K562 (cell line): ENCODE data around the gene CDKN1C. TPM values are rescaled to one million over a fixed set of nuclear protein-coding genes. Genes with fewer than 3 reads are reported as not detected.

ENCODE experiments used
- ATF2 ChIP-seq: sonication (generic); formaldehyde crosslinking; IDR thresholded peaks from 2 replicates; pipeline ENCODE4 v1.8.1; 2022; ENCODE audit warnings: missing genetic modification reagents
- CTBP1 ChIP-seq: fragments of 450-650 bp; IDR thresholded peaks from 2 replicates; pipeline ENCODE4 v1.6.1; 2016; ENCODE audit warnings: borderline replicate concordance
- FOXA3 ChIP-seq, 2 experiments: fragments of 450-650 bp in 1 of 2; sonication (generic) in 1 of 2; formaldehyde crosslinking; IDR thresholded peaks in 1 of 2; conservative IDR thresholded peaks in 1 of 2; 2 replicates each; pipeline versions ENCODE4 v1.4.0 to v1.8.0; 2020 to 2022; ENCODE audit warnings: mild to moderate bottlenecking in 2 of 2, missing genetic modification reagents in 1 of 2
- MGA ChIP-seq: fragments of 450-650 bp; IDR thresholded peaks from 2 replicates; pipeline ENCODE4 v1.6.1; 2016; ENCODE audit warnings: mild to moderate bottlenecking, moderate library complexity
- SMARCA5 ChIP-seq: fragments of 450-650 bp; IDR thresholded peaks from 2 replicates; pipeline ENCODE4 v1.6.1; 2016
- SRSF9 ChIP-seq: fragments of 200-400 bp; formaldehyde crosslinking; IDR thresholded peaks from 2 replicates; pipeline ENCODE4 v1.6.1; 2017; ENCODE audit warnings: low read depth, low read length, borderline replicate concordance
- ZBED1 ChIP-seq: IDR thresholded peaks from 2 replicates; pipeline ENCODE4 v1.6.1; 2014
- ZBTB5 ChIP-seq: fragments of 450-650 bp; IDR thresholded peaks from 2 replicates; pipeline ENCODE4 v1.6.1; 2017; ENCODE audit warnings: antibody characterized with exemption
- ZBTB7A ChIP-seq: IDR thresholded peaks from 2 replicates; pipeline ENCODE4 v1.6.1; 2011; ENCODE audit warnings: low read depth, mild to moderate bottlenecking, low read length, moderate library complexity, borderline replicate concordance; ENCODE audit not compliant: control insufficient read depth
- ZNF140 ChIP-seq: fragments of 250-450 bp; sonication (Bioruptor Pico); IDR thresholded peaks from 2 replicates; pipeline ENCODE4 v1.8.0; 2021; ENCODE audit warnings: moderate library complexity, mild to moderate bottlenecking, inconsistent platforms
- polyA plus RNA-seq, 8 experiments: library from polyadenylated mRNA; depleted of rRNA in 4 of 8; stranded (reverse) in 5 of 8; unstranded in 3 of 8; fragments of >200 nt; fragmentation: Nextera tagmentation in 2 of 8; fragmentation: Illumina TruSeq in 1 of 8; extraction: Ambion mirVana in 2 of 8; extraction: Trizol in 1 of 8; gene quantifications; 2 replicates each; pipeline versions ENCODE4 v1.2.1 to v1.2.3, GENCODE V29; 2011 to 2014; ENCODE audit warnings: inconsistent platforms in 1 of 8, missing spikeins in 1 of 8
- total RNA-seq, 7 experiments: library from RNA; depleted of rRNA in 6 of 7; stranded (reverse); fragments of >200 nt in 6 of 7; fragmentation: Illumina TruSeq in 2 of 7; extraction: Trizol in 2 of 7; gene quantifications; 2 replicates each; pipeline versions ENCODE4 v1.2.1 to v1.2.3, GENCODE V29; 2011 to 2021; ENCODE audit warnings: low replicate concordance in 1 of 7

CDKN1C gene
- total and polyA plus RNA-seq, 9 of the 15 experiments (the other 6 are each of a cell fraction or from before 2014, with no cell fraction given), result 2.8 to 21.1 (median 9.3) TPM

- TF ChIP-seq ZBTB5, result 0 out of 2 replicates have a peak, but pooled peaks have one; percentile 20
- no peak for TF ChIP-seq SRSF9
- peak; percentile 94 for TF ChIP-seq MGA
- no peak for TF ChIP-seq SMARCA5
- 0 out of 2 replicates have a peak, but pooled peaks have one; percentile 23 for TF ChIP-seq ZBED1
- 0 out of 2 replicates have a peak, but pooled peaks have one; percentile 4 for TF ChIP-seq ATF2
- no peak; the same call in 1 of the 2 replicates for TF ChIP-seq ZBTB7A
- TF ChIP-seq FOXA3 (CRISPR knock-in tag; conservative IDR thresholded peaks at IDR 0.05 in 1 of 2, IDR thresholded peaks at IDR 0.05 in 1 of 2), result 0 out of 4 replicates have a peak, but pooled peaks of 1 of the 2 experiments have one; percentile 13
- peak; percentile 34; the same call in 1 of the 2 replicates for TF ChIP-seq CTBP1
- no peak for TF ChIP-seq ZNF140 (CRISPR knock-in tag)
Measured at GRCh38 chr11:2928605-2929530, 43.3 kb upstream of the CDKN1C start, which contains the start of gene PHLDA2 (continued).
